IMR-90 (cell line): ENCODE data around the gene CACNB2. TPM values are rescaled to one million over a fixed set of nuclear protein-coding genes. Genes with fewer than 3 reads are reported as not detected.

Experiments
- ATAC-seq: fragments of 200-7000 bp; cut with Tn5 transposase; 2 replicates; pipeline ENCODE4 v1.9.1; 2020; ENCODE audit warnings: low read depth, mild to moderate bottlenecking, moderate library complexity
- BruUV-seq: library from RNA; stranded (reverse); fragments of 400-500 nt; replicated peaks from 2 replicates; lab custom pipeline; 2021; lab: Mats Ljungman, UMichigan
- CTCF ChIA-PET: fragments of 300-600 bp; formaldehyde crosslinking; extraction: SDS; loops from one replicate; lab custom pipeline; 2021; ENCODE audit warnings: antibody characterized with exemption; lab: Yijun Ruan, JAX
- POLR2A ChIA-PET: fragments of 300-600 bp; sonication (Branson Sonifier 250); formaldehyde crosslinking; loops from one replicate; lab custom pipeline; 2022; ENCODE audit warnings: antibody characterized with exemption; ENCODE audit not compliant: unreplicated experiment; lab: Charles Lee
- DNase-seq: peaks from one replicate; pipeline ENCODE4 v3.0.0; 2013
- H2AFZ ChIP-seq: replicated peaks from 2 replicates; pipeline ENCODE3; 2013; ENCODE audit warnings: low read length, mild to moderate bottlenecking; ENCODE audit not compliant: poor library complexity
- H2AK5ac ChIP-seq: 2 replicates; pipeline ENCODE4 v1.6.1; 2013; ENCODE audit warnings: low read depth, low read length, inconsistent platforms
- H2AK9ac ChIP-seq: replicated peaks from 2 replicates; pipeline ENCODE3; 2013; ENCODE audit warnings: mild to moderate bottlenecking, low read depth, low read length, moderate library complexity; ENCODE audit not compliant: poor library complexity
- H2BK120ac ChIP-seq: 2 replicates; pipeline ENCODE4 v1.6.1; 2013; ENCODE audit warnings: low read depth, low read length, inconsistent platforms
- H2BK15ac ChIP-seq: 3 replicates; pipeline ENCODE4 v1.6.1; 2013; ENCODE audit warnings: low read depth, low read length, inconsistent platforms
- H2BK20ac ChIP-seq: 2 replicates; pipeline ENCODE4 v1.6.1; 2013; ENCODE audit warnings: low read depth, mild to moderate bottlenecking, inconsistent platforms, low read length, moderate library complexity
- H2BK5ac ChIP-seq: 2 replicates; pipeline ENCODE4 v1.6.1; 2013; ENCODE audit warnings: mild to moderate bottlenecking, low read depth, low read length, inconsistent platforms; ENCODE audit not compliant: poor library complexity, severe bottlenecking
- H3K14ac ChIP-seq: replicated peaks from 2 replicates; pipeline ENCODE4 v1.6.1; 2013; ENCODE audit warnings: low read depth, low read length, inconsistent platforms
- H3K18ac ChIP-seq: 2 replicates; pipeline ENCODE4 v1.6.1; 2013; ENCODE audit warnings: low read depth, low read length, control low read depth
- H3K23ac ChIP-seq: 2 replicates; pipeline ENCODE4 v1.6.1; 2013; ENCODE audit warnings: low read depth, low read length, inconsistent platforms
- H3K27ac ChIP-seq: 2 replicates; pipeline ENCODE4 v1.5.1; 2013; ENCODE audit warnings: mild to moderate bottlenecking, control low read depth, low read length; ENCODE audit not compliant: insufficient read depth
- H3K27me3 ChIP-seq: 2 replicates; pipeline ENCODE4 v1.6.1; 2013; ENCODE audit warnings: low read length; ENCODE audit not compliant: control insufficient read depth, insufficient read depth
- H3K36me3 ChIP-seq: 2 replicates; pipeline ENCODE4 v1.6.1; 2013; ENCODE audit warnings: low read length, mixed read lengths; ENCODE audit not compliant: control insufficient read depth, insufficient read depth
- H3K4ac ChIP-seq: 2 replicates; pipeline ENCODE4 v1.6.1; 2013; ENCODE audit warnings: low read depth, low read length, inconsistent platforms
- H3K4me1 ChIP-seq: 2 replicates; pipeline ENCODE4 v1.6.1; 2013; ENCODE audit warnings: low read length, mixed read lengths; ENCODE audit not compliant: control insufficient read depth, insufficient read depth
- H3K4me2 ChIP-seq: 2 replicates; pipeline ENCODE4 v1.6.1; 2013; ENCODE audit warnings: low read depth, mild to moderate bottlenecking, control low read depth, low read length, moderate library complexity
- H3K4me3 ChIP-seq: 2 replicates; pipeline ENCODE4 v1.5.1; 2013; ENCODE audit warnings: low read depth, mild to moderate bottlenecking, control low read depth, low read length, moderate library complexity; ENCODE audit not compliant: insufficient read depth
- H3K56ac ChIP-seq: 2 replicates; pipeline ENCODE4 v1.6.1; 2013; ENCODE audit warnings: low read length, inconsistent platforms; ENCODE audit not compliant: insufficient read depth; ENCODE audit errors: extremely low read depth
- H3K79me1 ChIP-seq, 2 experiments: 2 replicates each; pipeline ENCODE4 v1.6.1; 2013; ENCODE audit warnings: low read length in 2 of 2, inconsistent platforms in 1 of 2, low read depth in 1 of 2
- H3K9ac ChIP-seq: 2 replicates; pipeline ENCODE4 v1.6.1; 2013; ENCODE audit warnings: low read depth, low read length, control low read depth
- H3K9me1 ChIP-seq: 2 replicates; pipeline ENCODE4 v1.6.1; 2013; ENCODE audit warnings: low read length, inconsistent platforms; ENCODE audit not compliant: insufficient read depth
- H3K9me3 ChIP-seq: 2 replicates; pipeline ENCODE4 v1.6.1; 2013; ENCODE audit warnings: low read length; ENCODE audit not compliant: control insufficient read depth, insufficient read depth
- H4K20me1 ChIP-seq: 2 replicates; pipeline ENCODE4 v1.6.1; 2013; ENCODE audit warnings: low read length, inconsistent platforms; ENCODE audit not compliant: insufficient read depth
- H4K5ac ChIP-seq: 2 replicates; pipeline ENCODE4 v1.6.1; 2013; ENCODE audit warnings: mild to moderate bottlenecking, low read depth, low read length, control low read depth
- H4K8ac ChIP-seq, 2 experiments: 2 replicates each; pipeline ENCODE4 v1.6.1; 2013; ENCODE audit warnings: low read depth in 2 of 2, low read length in 2 of 2, control low read depth in 1 of 2, inconsistent platforms in 1 of 2
- H4K91ac ChIP-seq: 2 replicates; pipeline ENCODE4 v1.6.1; 2013; ENCODE audit warnings: low read depth, low read length, inconsistent platforms; ENCODE audit not compliant: insufficient read depth
- BHLHE40 ChIP-seq: fragments of 150-350 bp; IDR thresholded peaks from 2 replicates; pipeline ENCODE4 v1.6.1; 2016; ENCODE audit warnings: mild to moderate bottlenecking, low read depth, low read length
- CHD1 ChIP-seq: IDR thresholded peaks from 2 replicates; pipeline ENCODE4 v1.6.1; 2012; ENCODE audit warnings: low read depth, low read length, improper control_type of control experiment
- FOS ChIP-seq: fragments of 150-350 bp; IDR thresholded peaks from 2 replicates; pipeline ENCODE4 v1.6.1; 2016; ENCODE audit warnings: low read depth, low read length
- MAFK ChIP-seq: IDR thresholded peaks from 2 replicates; pipeline ENCODE4 v1.6.1; 2012; ENCODE audit warnings: low read depth, low read length, improper control_type of control experiment
- MAZ ChIP-seq: IDR thresholded peaks from 2 replicates; pipeline ENCODE4 v1.6.1; 2012; ENCODE audit warnings: low read depth, mild to moderate bottlenecking, low read length, improper control_type of control experiment, moderate library complexity, borderline replicate concordance
- NFE2L2 ChIP-seq: fragments of 150-350 bp; IDR thresholded peaks from 2 replicates; pipeline ENCODE4 v1.6.1; 2016; ENCODE audit warnings: low read depth, mild to moderate bottlenecking, low read length
- RAD21 ChIP-seq: IDR thresholded peaks from 2 replicates; pipeline ENCODE4 v1.6.1; 2012; ENCODE audit warnings: low read length, improper control_type of control experiment
- SMC3 ChIP-seq: fragments of 150-350 bp; IDR thresholded peaks from 2 replicates; pipeline ENCODE4 v1.6.1; 2016; ENCODE audit warnings: low read depth, mild to moderate bottlenecking, antibody characterized with exemption, low read length, moderate library complexity
- WGBS, 2 experiments: methylation state at CpG; one replicate each; pipeline versions ENCODE4 v1.1.5 to v1.1.7; 2013; ENCODE audit warnings: missing lambda C conversion rate in 2 of 2; ENCODE audit not compliant: insufficient read length in 1 of 2; ENCODE audit errors: extremely low coverage in 2 of 2; 5-methylcytosine and 5-hydroxymethylcytosine counted together
- dilution Hi-C: fragments of 300-500 bp; cut with HindIII; formaldehyde crosslinking; loops from one replicate; pipeline ENCODE4 v1.14.3; 2018; ENCODE audit warnings: low sequenced_read_pairs; ENCODE audit not compliant: unreplicated experiment
- in situ Hi-C: fragments of 300-500 bp; cut with MboI; formaldehyde crosslinking; loops from 3 replicates; pipeline ENCODE4 v1.14.3; 2019; ENCODE audit warnings: low sequenced_read_pairs, inconsistent platforms, mixed read lengths
- intact Hi-C: fragments of 100-400 bp; cut with micrococcal nuclease; formaldehyde crosslinking; loops from 2 replicates; pipeline ENCODE4 v1.10.0; 2022
- polyA plus RNA-seq, 3 experiments: library from polyadenylated mRNA; depleted of rRNA; stranded (reverse); fragments of >200 nt; gene quantifications; 2 replicates each; pipeline ENCODE4 v1.2.3, GENCODE V29; 2012; ENCODE audit warnings: low replicate concordance in 1 of 3
- total RNA-seq: library from RNA; depleted of rRNA; stranded (reverse); fragments of >200 nt; gene quantifications from 2 replicates; pipeline ENCODE4 v1.2.3, GENCODE V29; 2012
- TF ChIP-seq, protein P1 (sequence below): conservative IDR thresholded peaks from 2 replicates; pipeline ENCODE4 v1.5.1; 2012; ENCODE audit warnings: mild to moderate bottlenecking, low read depth, low read length, improper control_type of control experiment
- TF ChIP-seq, protein P2 (sequence below): fragments of 150-350 bp; IDR thresholded peaks from 2 replicates; pipeline ENCODE4 v1.6.1; 2017; ENCODE audit warnings: mild to moderate bottlenecking, antibody characterized with exemption, low read length, low read depth

CACNB2 gene
- total and polyA plus RNA-seq, 2 of the 4 experiments (the other 2 are of a cell fraction), result 0.36 TPM

DNA sequence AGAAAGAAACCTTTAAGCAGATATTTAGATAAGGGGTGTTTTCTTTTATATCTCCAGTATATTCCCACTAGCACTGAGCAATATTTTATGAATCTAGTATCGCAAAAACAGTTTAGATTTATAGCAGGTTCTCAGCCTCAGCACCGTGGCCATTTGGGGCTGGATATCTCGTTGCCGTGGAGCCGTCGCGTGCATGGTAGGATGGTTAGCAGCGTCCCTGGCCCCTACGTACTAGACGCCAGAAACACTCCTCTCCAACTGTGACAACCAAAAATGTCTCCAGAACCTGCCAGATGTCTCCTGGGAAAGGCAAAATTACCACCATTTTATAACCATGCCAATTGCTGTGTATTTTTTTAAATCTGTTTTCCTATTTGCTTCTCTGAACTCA lies 172.9 kb downstream of the CACNB2 start:
- in situ Hi-C loops (no loop called here), dilution Hi-C loops (no loop called here), intact Hi-C loops (loop anchor here (2.0 kb wide), 1 partner anchor 466 kb away; no protein-coding TSS in a partner anchor)
- Histone ChIP-seq H3K9me1 (no peaks in the 10 kb centered on the region), H3K36me3 (no peaks in the 10 kb centered on the region), H3K4me3 (no peak overlapping the region), H4K5ac (no peak overlapping the region), H3K4me1 (no peaks in the 10 kb centered on the region), H2AK9ac (no peak overlapping the region), H3K9me3 (no peaks in the 10 kb centered on the region), H2AK5ac (no peak overlapping the region), H2BK20ac (no peak overlapping the region), H3K27ac (no peak overlapping the region), H2BK120ac (no peak overlapping the region), H3K18ac (no peak overlapping the region), H3K4me2 (no peak overlapping the region), H4K8ac (no peak overlapping the region), H3K9ac (no peak overlapping the region), H3K4ac (no peak overlapping the region), H4K91ac (no peak overlapping the region), H3K27me3 (no peaks in the 10 kb centered on the region; the same call in 1 of the 2 replicates), H4K20me1 (no peaks in the 10 kb centered on the region), H2AFZ (no peak overlapping the region), H3K56ac (no peak overlapping the region), H2BK15ac (no peak overlapping the region), H3K23ac (no peak overlapping the region), H3K14ac (no peak overlapping the region), H2BK5ac (no peak overlapping the region), H3K79me1 (no peaks in the 10 kb centered on the region)
- BruUV-seq, result no TSS peak
- ATAC-seq, result no peak; the same call in 1 of the 2 replicates
- TF ChIP-seq BHLHE40, result no peak
- TF ChIP-seq RAD21, result no peak
- no peak for TF ChIP-seq MAZ
- no peak for TF ChIP-seq MAFK
- TF ChIP-seq FOS, result no peak
- TF ChIP-seq, protein P1, sequence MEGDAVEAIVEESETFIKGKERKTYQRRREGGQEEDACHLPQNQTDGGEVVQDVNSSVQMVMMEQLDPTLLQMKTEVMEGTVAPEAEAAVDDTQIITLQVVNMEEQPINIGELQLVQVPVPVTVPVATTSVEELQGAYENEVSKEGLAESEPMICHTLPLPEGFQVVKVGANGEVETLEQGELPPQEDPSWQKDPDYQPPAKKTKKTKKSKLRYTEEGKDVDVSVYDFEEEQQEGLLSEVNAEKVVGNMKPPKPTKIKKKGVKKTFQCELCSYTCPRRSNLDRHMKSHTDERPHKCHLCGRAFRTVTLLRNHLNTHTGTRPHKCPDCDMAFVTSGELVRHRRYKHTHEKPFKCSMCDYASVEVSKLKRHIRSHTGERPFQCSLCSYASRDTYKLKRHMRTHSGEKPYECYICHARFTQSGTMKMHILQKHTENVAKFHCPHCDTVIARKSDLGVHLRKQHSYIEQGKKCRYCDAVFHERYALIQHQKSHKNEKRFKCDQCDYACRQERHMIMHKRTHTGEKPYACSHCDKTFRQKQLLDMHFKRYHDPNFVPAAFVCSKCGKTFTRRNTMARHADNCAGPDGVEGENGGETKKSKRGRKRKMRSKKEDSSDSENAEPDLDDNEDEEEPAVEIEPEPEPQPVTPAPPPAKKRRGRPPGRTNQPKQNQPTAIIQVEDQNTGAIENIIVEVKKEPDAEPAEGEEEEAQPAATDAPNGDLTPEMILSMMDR, result no peak
- no peak for TF ChIP-seq SMC3
- no peak for TF ChIP-seq CHD1
- TF ChIP-seq, protein P2, sequence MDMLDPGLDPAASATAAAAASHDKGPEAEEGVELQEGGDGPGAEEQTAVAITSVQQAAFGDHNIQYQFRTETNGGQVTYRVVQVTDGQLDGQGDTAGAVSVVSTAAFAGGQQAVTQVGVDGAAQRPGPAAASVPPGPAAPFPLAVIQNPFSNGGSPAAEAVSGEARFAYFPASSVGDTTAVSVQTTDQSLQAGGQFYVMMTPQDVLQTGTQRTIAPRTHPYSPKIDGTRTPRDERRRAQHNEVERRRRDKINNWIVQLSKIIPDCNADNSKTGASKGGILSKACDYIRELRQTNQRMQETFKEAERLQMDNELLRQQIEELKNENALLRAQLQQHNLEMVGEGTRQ, result no peak
- no peak for TF ChIP-seq NFE2L2
- WGBS, 2 experiments, result no CpG with 5 or more reads among the region's 10 CpGs
- ChIA-PET CTCF (no interaction called here), POLR2A (no interaction called here)
- no peak for DNase-seq
